Effector CD4-positive, alpha-beta T cell (primary cell): ENCODE data around the gene C2CD3.

Experiments used
- DNase-seq: peaks from one replicate; pipeline ENCODE4 v3.0.0-alpha.2; 2020
- total RNA-seq: gene quantifications from one replicate; lab custom pipeline; 2026; lab: John Stamatoyannopoulos, UW

Gene C2CD3, protein sequence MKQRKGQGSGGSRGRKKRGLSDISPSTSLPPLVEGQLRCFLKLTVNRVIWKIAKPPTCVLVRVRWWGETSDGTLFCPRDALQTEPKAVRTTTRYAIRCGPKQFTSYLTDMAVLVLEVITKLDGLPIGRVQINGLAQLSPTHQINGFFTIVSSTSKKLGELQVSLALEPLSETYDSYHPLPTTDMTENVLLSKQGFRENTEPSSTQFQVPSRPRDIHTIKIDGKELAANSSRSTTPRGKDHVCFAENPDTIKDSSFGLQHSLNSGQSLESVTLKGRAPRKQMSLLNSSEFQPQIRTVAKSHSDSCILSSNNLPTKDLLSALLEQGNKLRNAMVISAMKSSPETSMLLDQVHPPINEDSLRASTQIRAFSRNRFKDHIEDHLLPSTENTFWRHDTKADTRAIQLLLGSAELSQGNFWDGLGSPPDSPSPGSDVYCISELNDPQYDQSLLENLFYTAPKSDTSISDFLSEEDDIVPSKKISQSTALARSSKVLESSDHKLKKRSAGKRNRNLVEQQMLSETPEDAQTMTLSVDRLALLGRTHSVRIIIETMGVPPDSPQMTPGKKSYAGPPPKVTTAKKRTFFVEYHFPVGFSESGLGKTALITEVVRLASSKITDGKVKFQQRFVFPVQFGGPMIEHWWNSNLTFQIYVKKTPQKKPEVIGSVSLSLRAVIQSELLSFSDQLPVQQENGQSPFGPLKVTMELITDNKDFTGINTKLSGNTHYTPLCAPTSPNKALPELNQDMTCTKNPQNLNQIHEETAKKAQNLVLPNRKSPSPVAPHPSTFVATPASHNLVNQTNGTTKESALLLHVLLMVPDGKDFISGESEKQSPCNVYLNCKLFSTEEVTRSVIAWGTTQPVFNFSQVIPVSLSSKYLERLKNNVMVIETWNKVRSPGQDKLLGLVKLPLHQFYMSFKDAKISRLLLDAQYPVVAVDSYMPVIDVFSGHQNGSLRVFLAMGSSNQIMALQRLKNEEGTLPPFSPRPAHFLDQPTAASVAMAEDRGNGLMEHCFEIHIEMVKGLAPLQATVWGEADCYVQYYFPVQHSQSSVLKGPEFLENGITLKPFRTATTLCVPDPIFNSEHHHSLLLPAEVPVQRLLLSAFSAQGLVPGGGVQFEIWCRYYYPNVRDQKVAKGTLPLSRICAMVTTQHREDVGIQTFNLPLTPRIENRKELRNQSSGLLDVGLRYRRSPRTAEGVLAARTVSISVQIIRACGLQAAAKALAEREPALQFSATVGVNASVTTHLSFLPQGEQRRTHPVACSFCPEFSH (N-terminal part only)
- 67.7 reads per million, percentile 75 among the genes with 10 or more reads in this experiment for total RNA-seq

DNA sequence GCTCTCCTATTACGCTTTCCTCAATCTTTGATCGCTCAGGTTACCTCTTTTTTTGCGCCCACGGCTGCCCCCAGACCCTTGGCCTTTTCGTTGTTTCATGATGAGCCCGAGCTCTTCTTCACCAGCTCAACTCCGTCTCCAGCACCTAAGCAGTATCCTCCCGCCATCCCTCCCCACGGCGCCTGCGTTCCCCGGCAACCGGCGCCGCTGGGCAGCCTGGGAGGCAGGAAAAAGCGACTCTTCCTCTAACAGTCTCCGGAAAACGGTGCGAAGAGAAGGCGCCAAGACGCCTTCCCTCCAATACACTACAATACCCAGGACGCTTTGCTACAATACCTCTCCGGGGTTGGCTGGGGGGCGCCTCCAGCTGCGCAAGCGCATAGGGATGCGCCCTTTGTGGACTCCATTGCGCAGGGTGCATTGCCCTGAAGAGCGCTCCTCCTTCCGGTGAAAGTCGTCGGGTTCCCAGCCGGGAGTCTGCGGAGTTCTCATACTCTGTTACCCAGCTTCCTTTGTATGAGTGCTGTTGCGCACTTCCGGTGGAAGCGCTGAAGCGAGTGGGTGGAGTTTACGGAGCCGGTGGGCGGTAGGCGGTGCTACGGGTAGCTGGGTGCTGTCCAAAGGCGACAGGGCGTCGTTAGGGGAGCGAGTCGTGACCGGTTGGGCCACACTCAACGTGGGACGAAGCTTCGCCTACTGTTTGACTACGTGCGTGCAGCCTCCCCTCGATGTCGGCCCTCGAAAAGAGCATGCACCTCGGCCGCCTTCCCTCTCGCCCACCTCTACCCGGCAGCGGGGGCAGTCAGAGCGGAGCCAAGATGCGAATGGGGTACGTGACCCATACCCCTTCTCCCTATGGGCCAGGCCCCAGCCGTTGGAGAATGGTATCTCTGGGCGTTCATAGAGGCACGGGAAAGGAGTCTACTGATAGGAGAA is at the start of gene C2CD3, which contains the start of gene PPME1:
Gene C2CD3, minus strand, starts transcription at position 309 of the 936 bp plus-strand sequence. Its CDS starts 210 bp downstream, at position 99.
Gene PPME1, plus strand, starts transcription at position 596 of the 936 bp plus-strand sequence. Its CDS starts 133 bp downstream, at position 729.
- DNase-seq, result peak; percentile 96

DNA sequence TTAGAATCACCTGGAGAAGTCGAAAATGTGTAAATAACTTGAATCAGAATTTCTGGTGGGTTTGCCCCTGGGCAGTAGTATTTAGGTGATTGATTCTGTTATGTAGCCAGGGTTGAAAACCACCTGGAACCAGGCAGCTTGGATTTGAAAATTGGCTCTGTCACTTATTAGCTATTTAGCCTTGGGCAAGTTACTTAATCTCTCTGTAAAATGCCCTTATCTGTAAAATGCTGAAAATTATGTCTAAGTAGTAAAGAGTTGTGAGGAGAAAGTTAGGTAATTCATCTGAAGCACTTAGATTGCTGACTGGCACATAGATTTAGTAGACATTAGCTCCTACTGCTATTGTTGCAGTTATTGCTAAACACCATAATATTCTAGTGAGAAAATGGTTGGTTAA is 49.6 kb upstream of the C2CD3 start:
- no peak for DNase-seq

DNA sequence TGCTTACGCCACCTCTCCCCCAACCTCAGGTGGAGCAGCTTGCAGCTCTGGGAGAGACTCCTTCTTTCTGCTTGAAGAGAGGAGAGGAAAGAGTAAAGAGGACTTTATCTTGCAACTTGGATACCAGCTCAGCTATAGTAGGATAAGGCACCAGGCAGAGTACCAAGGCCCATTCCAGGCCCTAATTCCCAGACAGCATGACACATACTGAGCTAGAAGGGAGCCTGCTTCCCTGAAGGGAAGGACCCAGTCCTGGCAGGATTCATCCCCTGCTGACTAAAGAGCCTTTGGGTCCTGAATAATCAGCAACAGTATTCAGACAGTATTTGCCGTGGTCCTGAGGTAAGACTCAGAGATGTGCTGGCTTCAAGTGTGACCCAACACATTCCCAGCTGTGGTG is 41.7 kb upstream of the C2CD3 start:
- no peak for DNase-seq

DNA sequence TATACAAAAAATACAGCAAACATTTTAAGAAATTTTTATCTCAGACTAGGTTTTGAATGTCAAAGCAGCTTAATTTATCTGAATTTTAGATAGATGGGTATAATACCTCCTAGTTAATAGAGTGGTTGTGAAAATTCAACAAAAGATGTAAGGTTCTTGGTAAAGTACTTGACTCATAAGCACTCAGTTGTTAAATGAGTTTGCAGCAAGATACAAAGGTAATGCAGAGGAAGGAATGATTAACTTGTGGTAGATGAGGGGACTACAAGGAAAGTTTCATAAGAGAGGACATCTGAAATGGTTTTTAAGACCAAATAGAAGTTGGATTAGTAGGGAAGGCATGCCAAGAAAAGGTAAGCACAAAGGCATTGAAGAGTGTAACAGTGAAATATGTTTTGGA is 37.7 kb upstream of the C2CD3 start:
- no peak for DNase-seq

DNA sequence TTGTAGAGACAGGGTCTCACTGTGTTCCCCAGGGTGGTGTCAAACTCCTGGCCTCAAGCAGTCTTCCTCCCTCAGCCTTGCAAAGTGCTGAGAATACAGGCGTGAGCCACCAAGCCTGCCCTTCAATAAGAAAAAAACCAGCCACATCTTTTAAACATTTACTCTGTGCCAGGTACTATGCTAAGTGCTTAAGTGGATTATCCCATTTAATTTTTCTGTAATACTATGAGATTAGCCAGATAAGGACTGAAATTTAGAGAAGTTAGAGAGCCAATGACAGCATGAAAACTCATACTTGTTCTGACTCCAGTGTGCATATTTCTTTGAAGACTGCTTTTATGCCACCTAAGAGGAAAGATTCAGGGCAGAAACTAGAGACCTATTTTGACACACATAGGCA is 35.9 kb upstream of the C2CD3 start:
- DNase-seq, result no peak

DNA sequence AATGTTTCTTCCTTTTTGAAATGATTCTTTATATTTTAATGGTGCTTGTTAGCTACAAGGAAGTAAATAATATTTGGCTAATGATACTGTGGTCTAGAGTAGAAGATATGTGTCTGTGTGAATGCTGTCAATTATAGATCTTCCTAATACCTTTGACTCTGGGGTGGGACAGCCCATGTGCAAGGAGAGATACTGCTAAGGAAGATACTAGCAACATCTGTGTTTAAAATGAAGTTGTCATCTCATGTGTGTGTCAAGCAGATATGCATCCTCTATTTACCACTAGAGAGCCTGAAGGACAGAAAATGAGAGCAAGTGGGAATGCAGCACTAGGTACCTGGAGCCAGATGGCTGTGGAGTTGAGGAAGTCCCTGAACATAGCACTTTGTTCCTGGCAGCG is 34.4 kb upstream of the C2CD3 start:
- DNase-seq, result no peak

DNA sequence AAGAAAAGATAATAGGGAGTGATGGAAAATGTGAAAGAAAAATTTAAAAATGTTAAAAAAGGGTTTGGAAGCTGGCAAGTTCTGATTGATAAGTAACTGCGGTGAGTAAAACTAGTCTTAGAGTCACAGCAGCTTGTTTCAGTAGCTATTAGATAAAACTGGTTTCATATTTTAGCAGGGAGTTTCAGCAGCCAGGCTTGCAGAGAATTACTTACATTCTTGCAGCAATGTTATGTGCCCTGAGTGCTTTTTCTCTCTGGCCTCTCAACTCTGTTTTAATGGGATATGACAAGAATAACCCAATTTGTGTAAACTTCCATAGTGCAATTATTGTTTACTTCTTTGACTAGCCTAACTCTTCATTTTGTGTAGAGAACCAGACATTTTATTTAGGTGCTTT is 33.9 kb upstream of the C2CD3 start:
- no peak for DNase-seq

DNA sequence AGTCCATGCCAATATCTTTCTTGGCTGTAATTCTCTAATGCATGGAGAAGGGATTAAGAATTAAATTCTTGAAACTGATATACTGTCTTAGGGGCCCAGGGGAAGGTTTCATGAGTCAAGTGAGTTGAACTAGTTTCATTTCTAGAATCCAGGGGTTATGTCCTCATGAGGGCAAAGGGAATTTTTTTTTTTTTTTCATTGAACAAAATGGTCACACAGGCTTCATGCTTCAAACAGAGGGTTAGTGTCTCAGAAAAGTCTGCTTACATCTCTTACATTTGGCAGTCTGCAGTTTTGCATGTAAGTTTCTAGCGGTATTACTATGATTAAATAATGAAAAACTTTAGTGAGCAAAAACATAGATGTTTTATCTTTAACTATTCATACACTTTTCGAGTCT is 33.2 kb upstream of the C2CD3 start:
- no peak for DNase-seq

DNA sequence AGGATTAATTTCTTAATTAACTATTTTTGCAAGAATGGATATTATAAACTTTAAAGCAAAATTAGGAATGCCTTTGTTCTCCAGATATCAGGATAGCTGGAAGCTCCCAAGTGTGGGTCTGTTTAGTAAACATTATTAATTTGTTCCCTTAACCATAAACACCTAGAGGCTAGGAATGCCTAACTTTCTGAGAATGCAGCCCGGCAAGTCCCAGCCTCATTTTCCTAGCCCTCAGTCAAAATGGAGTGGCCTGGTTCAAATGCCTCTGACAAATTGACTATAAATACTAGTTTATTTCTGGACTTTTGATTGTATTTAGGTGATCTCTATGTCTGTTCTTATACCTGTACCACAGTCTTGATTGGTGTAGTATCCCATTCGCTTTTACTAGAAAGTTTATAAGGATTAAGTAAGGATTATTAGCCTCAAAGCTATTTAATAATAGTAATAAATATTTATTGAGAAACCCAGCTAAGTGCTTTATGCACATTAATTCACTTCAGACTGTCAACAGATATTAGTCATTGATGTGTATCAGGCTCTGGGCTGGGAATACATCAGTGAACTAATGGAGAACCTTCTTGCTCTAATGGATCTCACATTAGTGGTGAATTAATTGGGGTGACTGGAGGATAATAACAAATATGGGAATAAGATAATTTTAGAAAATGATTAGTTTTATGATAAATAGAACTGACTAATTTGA is 26.1 kb upstream of the C2CD3 start:
- DNase-seq, result no peak

DNA sequence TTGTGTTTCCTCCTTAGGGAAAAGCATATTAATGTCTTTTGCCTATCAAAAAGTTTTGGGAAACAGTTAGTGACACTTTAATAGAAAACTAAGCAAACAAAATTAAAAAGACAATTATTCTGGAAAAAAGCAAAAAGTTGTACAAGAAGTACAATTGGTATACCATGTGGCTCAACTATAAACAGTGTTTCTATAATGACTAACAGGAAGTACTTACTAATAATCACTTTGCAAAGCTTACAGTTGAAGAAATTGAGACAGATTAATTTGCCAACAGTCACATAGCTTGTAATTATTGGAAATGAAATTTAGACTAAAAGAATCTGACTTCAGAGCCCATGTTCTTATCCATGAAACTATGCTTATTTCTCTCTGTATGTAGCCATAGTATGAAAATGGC is 25.0 kb upstream of the C2CD3 start:
- no peak for DNase-seq

DNA sequence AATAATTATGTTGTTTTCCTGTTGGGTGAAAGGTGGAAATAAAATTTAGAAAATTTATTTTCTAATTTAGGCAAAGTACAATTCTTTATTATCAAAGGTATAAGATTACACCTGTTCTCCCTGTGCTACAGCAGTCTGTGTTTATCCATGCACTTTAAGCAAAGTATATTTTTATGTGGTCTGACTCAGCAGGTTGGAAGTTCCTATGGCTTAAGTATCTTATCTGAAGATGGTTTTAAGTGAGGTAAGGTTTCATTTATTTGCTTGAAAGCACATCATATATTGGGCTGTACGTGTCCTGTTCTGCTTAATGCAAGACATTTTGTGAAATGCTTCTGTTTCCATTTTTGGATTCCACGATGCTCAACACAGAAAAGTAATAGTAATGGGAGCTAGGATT is 14.9 kb upstream of the C2CD3 start:
- no peak for DNase-seq

DNA sequence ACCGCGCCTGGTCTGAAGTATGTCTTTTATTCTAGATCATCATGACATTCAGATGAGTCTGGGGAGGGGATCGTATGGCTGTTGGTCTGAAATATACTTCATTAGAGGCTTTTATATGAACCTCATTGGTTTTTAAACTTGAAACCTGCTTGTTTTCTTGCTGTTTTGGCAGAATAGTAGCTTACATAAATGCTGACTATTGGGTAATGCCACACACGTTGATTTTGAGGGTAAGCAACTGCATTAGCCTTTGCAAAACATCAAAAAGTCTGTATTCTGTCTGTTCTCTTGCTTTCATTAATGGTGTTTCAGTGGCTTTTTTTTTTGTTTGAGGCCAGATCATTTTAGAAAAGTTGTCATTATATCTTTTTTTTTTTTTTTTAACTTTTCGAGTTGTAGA is 14.5 kb upstream of the C2CD3 start:
- DNase-seq, result no peak

DNA sequence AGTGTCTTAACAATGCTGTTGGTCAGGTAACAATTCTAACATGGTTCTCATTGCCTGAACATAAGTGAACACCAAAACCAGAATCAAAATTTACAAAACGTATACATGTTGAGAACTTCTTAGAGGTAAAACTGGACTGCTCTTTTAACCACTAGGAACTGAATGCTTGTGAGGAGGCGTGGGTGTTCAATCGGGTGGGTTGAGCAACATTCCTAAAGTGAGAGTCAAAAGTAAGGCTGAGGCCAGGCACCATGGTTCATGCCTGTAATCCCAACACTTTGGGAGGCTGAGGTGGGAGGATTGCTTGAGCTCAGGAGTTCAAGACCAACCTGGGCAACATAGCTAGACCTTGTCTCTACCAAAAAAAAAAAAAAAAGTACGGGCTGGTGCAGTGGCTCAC is 11.8 kb upstream of the C2CD3 start:
- no peak for DNase-seq

DNA sequence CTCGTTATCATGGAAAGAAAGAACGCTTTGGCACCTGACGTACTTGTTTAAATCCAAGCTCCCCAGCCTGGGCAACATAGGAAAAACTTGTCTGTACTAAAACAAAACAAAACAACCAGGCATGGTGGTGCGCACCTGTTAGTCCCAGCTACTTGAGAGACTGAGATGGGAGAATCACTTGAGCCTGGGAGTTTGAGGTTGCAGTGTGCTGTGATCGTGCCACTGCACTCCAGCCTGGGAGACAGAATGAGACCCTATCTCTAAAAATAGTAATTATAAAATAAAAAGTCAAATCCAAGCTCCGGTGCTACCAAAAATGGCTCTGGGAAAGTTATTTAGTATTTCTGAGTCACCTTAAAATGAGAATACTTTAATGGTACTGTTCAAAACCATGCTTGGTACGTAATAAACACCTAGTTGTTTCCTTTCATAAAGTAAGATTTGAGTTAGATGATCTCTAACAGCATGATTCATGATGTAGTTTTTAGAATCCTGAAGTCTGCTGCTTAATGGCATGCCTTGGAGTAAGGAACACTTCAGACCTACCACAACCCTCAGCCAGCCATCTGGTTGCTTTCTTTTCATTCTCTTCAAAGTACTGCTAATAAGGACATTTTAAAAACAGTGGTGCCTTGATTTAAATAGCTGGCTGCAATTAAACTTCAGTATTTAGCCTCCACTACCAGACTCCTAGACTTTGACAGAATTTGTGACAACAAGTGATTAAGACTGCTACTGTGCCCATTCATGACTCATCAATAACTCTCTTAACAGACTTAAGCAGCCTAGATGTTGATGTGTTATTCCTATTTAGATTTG is 8.6 kb upstream of the C2CD3 start:
- DNase-seq, result no peak

DNA sequence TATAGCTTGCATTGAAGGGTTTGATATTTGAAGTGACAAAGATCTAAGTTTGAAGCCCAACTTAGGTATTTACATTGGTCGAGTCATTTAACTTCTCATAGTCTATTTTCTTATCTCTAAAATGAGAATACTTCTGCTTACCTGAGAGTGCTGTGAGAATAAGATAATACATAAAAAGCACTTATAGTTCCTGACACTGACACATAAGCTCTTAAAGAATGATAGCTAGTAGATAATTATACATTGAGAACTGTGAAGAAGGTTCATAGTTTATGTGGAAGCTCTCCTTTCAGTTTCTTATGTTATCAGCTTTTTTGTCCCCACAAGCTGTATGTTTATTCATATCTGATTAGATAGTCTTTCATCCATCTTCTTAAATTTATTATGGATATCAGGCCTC is 5.1 kb upstream of the C2CD3 start:
- DNase-seq, result no peak

DNA sequence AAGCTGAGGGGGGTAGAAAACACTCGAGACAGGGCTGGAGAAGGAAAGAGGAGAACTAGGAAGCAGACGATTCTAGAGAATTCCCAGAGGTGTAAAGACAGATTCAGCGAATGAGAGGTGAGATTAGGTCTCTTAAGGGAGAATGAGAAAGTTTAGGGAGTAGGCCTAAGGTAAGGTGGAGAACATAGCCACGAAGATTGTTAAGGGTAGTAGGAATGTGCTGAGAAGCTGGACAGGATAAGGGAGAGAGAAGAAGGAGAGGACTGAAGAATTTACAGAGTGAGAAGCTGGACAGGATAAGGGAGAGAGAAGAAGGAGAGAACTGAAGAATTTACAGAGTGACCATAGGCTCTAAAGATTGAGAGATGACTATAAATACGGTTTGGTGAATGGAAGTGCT is 1.2 kb upstream of the C2CD3 start:
- no peak for DNase-seq

DNA sequence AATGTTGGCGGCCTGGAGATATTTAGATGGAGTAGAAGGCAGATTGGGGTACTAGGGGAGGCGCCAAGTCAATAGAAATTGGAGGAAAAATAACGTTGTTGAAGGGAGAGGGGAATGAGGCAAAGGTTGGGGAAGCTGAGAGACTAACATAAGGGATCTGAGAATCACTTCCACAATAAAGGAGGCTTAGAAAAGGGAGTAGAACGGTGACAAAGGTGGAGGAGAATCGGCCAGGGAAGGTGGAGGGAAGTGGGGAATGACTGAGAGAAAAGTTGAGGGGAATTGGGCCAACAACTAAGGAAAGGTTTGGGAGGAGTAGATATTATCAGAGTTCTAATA is 797 bp upstream of the C2CD3 start:
- no peak for DNase-seq

DNA sequence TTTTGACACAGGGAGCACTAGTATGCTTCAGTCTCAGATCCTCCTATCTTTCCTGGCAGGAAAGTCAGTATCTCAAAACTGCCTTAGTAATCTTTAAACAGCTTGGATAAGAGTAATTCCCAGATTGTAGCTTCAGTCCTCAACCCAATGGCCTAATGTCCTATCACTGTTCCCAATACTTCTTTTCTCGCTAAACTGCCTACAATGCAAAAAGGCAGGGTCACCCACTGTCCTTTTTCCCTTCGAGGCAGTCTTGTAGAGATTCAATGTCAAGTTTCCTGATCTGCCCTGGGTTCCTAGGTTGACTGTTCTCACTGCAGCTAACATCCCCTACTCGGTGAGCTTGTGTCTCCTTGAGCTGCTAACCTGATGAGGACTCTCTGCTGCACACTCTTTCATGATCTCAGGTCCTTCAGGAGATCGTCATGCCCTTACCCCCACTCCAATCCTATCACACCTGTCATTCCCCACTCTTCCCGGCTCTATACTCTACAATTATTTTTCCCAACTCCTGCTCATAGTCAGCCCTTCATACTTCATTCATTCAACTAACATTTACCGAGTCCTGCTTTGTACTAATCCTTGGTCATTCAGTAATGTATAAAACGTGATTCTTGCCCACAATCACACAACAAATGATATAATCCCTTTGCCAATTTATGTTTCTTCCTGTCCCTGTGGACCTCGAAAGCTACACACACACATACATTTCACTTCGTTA is 904 bp downstream of the C2CD3 start:
- DNase-seq, result no peak

DNA sequence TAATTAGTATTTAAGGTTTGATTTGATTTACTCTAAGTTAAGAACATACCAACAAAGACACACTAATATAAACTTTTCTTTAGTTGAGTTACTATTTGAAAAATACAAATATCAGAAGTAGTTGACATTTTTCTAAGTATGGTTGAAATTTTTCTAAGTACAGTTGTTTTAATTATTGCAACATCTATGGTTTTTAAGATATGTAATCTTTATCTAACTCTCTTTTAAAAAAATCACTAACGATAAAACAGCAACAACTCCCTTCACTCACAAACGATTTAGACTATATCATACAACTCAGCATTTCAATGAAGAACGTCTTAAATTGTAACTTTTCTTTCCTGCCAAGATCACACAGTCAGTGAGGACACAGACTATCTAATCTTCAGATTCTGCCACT is 2.0 kb downstream of the C2CD3 start:
- no peak for DNase-seq
